ENCODE results near the gene NUDCD3.

Gene NUDCD3

DNA sequence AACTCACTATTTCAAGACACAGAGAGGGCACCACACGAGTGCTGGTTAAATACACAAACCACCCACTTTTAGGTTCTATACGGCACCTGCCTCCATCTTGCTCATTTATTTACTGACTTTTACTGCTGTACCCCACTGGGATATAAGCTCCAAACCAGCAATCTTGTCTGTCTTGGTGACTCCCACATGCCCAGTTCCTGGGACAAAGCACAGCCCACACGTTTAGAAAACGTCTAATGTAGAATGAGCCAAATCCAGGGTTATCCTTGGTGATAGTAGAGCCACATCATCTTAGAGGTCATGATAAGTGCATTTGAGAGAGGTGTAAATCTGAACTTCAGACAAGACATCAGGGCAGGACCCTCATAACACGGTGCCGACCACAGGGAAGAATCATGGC is 73.5 kb downstream of the NUDCD3 start:
- no peak for DNase-seq (ENCODE audit: low read depth)
- H3K4me3 ChIP-seq (ENCODE audit: low read depth, low read length): no peak overlapping the region
- TF ChIP-seq CTCF (IDR thresholded peaks at IDR 0.05; ENCODE audit: low read depth, low read length, missing control alignments): no peak

- no peak for TF ChIP-seq CTCF (IDR thresholded peaks at IDR 0.05; ENCODE audit: low read depth, low read length, missing control alignments)
- DNase-seq (ENCODE audit: low read depth): no peak
Observed at GRCh38 chr7:44415510-44415909, 74.9 kb downstream of the NUDCD3 start.

GRCh38 chr7:44415047-44415446 is 75.4 kb downstream of the NUDCD3 start:
- no peak for TF ChIP-seq CTCF (IDR thresholded peaks at IDR 0.05; ENCODE audit: low read depth, low read length, missing control alignments)
- H3K4me3 ChIP-seq (ENCODE audit: low read depth, low read length): no peak overlapping the region
- no peak for DNase-seq (ENCODE audit: low read depth)

More at GRCh38 chr7:44415510-44415909, 74.9 kb downstream of the NUDCD3 start:
- H3K4me3 ChIP-seq (ENCODE audit: low read depth, low read length): no peak overlapping the region

GRCh38 chr7:44411306-44411705 is 79.2 kb downstream of the NUDCD3 start:
- TF ChIP-seq CTCF (IDR thresholded peaks at IDR 0.05; ENCODE audit: low read depth, low read length, missing control alignments): no peak
- no peak for DNase-seq (ENCODE audit: low read depth)
- H3K4me3 ChIP-seq (ENCODE audit: low read depth, low read length): no peak overlapping the region

- no peak overlapping the region for H3K4me3 ChIP-seq (ENCODE audit: low read depth, low read length)
Observed at GRCh38 chr7:44408596-44408995, 81.9 kb downstream of the NUDCD3 start.

DNA sequence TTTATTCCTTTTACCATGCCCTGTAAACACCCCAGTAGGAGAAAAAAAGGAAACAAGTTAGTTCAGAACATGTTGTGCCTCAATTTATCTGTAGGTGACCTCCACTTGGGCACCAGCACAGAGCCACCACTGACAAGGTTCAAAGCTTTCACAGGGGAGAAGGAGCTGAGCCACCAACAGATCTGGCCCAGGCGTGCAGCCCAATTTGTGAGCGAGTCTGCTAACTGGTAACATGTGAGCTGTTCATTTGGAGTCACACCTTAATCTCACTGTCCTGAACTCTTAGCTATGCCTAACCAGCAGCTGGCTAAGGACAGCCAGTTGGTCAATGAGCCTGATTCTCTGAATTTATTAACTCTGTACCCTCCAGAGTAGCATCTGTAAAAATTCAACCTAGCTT is 86.7 kb downstream of the NUDCD3 start:
- H3K4me3 ChIP-seq (ENCODE audit: low read depth, low read length): no peak overlapping the region
- DNase-seq (ENCODE audit: low read depth): no peak
- TF ChIP-seq CTCF (IDR thresholded peaks at IDR 0.05; ENCODE audit: low read depth, low read length, missing control alignments): no peak

More at GRCh38 chr7:44408596-44408995, 81.9 kb downstream of the NUDCD3 start:
- no peak for TF ChIP-seq CTCF (IDR thresholded peaks at IDR 0.05; ENCODE audit: low read depth, low read length, missing control alignments)
- no peak for DNase-seq (ENCODE audit: low read depth)

GRCh38 chr7:44403176-44403759 is 87.2 kb downstream of the NUDCD3 start:
- H3K4me3 ChIP-seq (ENCODE audit: low read depth, low read length): no peak overlapping the region
- DNase-seq (ENCODE audit: low read depth): no peak
- no peak for TF ChIP-seq CTCF (IDR thresholded peaks at IDR 0.05; ENCODE audit: low read depth, low read length, missing control alignments)
